ENCODE data around the gene CLN6. TPM values are rescaled to one million over a fixed set of nuclear protein-coding genes. Genes with fewer than 3 reads are reported as not detected.
A peak's percentile ranks its signal among the peaks of the same experiment; 100 is the strongest.

Gene CLN6
- total RNA-seq, 1 donor from 2014 or later, result 46.6 TPM

GRCh38 chr15:68209735-68210408 is 19.7 kb downstream of the CLN6 start:
- Mint-ChIP-seq H3K27ac (no peak overlapping the region), H3K9me3 (ENCODE audit: low read depth) (no peaks in the 10 kb centered on the region), H3K4me3 (ENCODE audit: low read depth) (no peak overlapping the region), H3K27me3 (no peaks in the 10 kb centered on the region), H3K36me3 (ENCODE audit: insufficient read depth) (no peaks in the 10 kb centered on the region), H3K4me1 (ENCODE audit: low read depth) (peaks cover 15% of the 10 kb centered on the region)
- no peak for DNase-seq (ENCODE audit: low spot score, unreplicated experiment)
- no peak for TF ChIP-seq CTCF (IDR thresholded peaks at IDR 0.05; ENCODE audit: unreplicated experiment)

GRCh38 chr15:68209272-68209671 is 20.3 kb downstream of the CLN6 start:
- DNase-seq (ENCODE audit: low spot score, unreplicated experiment), result no peak
- no peak for TF ChIP-seq CTCF (IDR thresholded peaks at IDR 0.05; ENCODE audit: unreplicated experiment)
- no peaks in the 10 kb centered on the region for H3K9me3 Mint-ChIP-seq (ENCODE audit: low read depth)
- no peak overlapping the region for H3K4me3 Mint-ChIP-seq (ENCODE audit: low read depth)
- H3K27me3 Mint-ChIP-seq, result no peaks in the 10 kb centered on the region
- no peak overlapping the region for H3K27ac Mint-ChIP-seq
- peaks cover 18% of the 10 kb centered on the region for H3K4me1 Mint-ChIP-seq (ENCODE audit: low read depth)
- H3K36me3 Mint-ChIP-seq (ENCODE audit: insufficient read depth), result no peaks in the 10 kb centered on the region

- DNase-seq (ENCODE audit: low spot score, unreplicated experiment), result no peak
- Mint-ChIP-seq H3K4me1 (ENCODE audit: low read depth) (peaks cover 18% of the 10 kb centered on the region), H3K27me3 (no peaks in the 10 kb centered on the region), H3K27ac (peak overlapping the region; percentile 49), H3K4me3 (ENCODE audit: low read depth) (no peak overlapping the region), H3K9me3 (ENCODE audit: low read depth) (no peaks in the 10 kb centered on the region), H3K36me3 (ENCODE audit: insufficient read depth) (no peaks in the 10 kb centered on the region)
- no peak for TF ChIP-seq CTCF (IDR thresholded peaks at IDR 0.05; ENCODE audit: unreplicated experiment)
Measured at GRCh38 chr15:68208636-68209240, 20.8 kb downstream of the CLN6 start.

- DNase-seq (ENCODE audit: low spot score, unreplicated experiment), result no peak
- H3K4me3 Mint-ChIP-seq (ENCODE audit: low read depth), result no peak overlapping the region
- no peaks in the 10 kb centered on the region for H3K27me3 Mint-ChIP-seq
- H3K27ac Mint-ChIP-seq, result peak overlapping the region; percentile 56
- H3K4me1 Mint-ChIP-seq (ENCODE audit: low read depth), result peaks cover 18% of the 10 kb centered on the region
- TF ChIP-seq CTCF (IDR thresholded peaks at IDR 0.05; ENCODE audit: unreplicated experiment), result no peak
- H3K36me3 Mint-ChIP-seq (ENCODE audit: insufficient read depth), result no peaks in the 10 kb centered on the region
- H3K9me3 Mint-ChIP-seq (ENCODE audit: low read depth), result no peaks in the 10 kb centered on the region
Measured at GRCh38 chr15:68208136-68208535, 21.4 kb downstream of the CLN6 start.

- peaks cover 18% of the 10 kb centered on the region for H3K4me1 Mint-ChIP-seq (ENCODE audit: low read depth)
- H3K36me3 Mint-ChIP-seq (ENCODE audit: insufficient read depth), result no peaks in the 10 kb centered on the region
- no peaks in the 10 kb centered on the region for H3K27me3 Mint-ChIP-seq
- TF ChIP-seq CTCF (IDR thresholded peaks at IDR 0.05; ENCODE audit: unreplicated experiment), result no peak
- no peaks in the 10 kb centered on the region for H3K9me3 Mint-ChIP-seq (ENCODE audit: low read depth)
- no peak for DNase-seq (ENCODE audit: low spot score, unreplicated experiment)
- no peak overlapping the region for H3K4me3 Mint-ChIP-seq (ENCODE audit: low read depth)
- no peak overlapping the region for H3K27ac Mint-ChIP-seq
Measured at GRCh38 chr15:68207176-68207935, 22.2 kb downstream of the CLN6 start.

All from progenitor cell of endocrine pancreas (in vitro differentiated cells).